ENCODE measurements around the gene ZBBX. TPM values are rescaled to one million over a fixed set of nuclear protein-coding genes. Genes with fewer than 3 reads are reported as not detected.

Gene ZBBX
- total RNA-seq, 1 donor from 2014 or later: not detected

DNA sequence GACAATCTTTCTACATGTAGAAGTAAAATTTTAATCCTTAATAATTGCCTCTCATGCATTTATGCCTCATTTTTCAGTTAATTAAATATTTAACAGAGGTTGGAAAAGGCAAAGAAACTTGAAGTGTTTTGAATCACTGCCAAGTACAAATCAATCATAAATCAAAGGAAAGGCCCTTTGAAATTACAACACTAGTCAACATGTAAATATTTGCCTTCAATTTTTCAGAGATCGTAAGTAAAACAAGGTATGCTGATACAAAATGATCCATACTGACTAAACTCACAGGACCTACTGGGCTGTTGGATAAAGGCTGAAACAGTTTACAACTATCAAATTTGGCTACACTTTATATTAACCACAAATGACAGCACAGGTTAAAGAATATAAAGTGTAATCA lies 33.9 kb downstream of the ZBBX start:
- no peak for ATAC-seq (ENCODE audit: low read depth)
- intact Hi-C loops (cut with micrococcal nuclease): no loop called here
- H3K27me3 Mint-ChIP-seq: no peaks in the 10 kb centered on the region
- TF ChIP-seq, protein P1, sequence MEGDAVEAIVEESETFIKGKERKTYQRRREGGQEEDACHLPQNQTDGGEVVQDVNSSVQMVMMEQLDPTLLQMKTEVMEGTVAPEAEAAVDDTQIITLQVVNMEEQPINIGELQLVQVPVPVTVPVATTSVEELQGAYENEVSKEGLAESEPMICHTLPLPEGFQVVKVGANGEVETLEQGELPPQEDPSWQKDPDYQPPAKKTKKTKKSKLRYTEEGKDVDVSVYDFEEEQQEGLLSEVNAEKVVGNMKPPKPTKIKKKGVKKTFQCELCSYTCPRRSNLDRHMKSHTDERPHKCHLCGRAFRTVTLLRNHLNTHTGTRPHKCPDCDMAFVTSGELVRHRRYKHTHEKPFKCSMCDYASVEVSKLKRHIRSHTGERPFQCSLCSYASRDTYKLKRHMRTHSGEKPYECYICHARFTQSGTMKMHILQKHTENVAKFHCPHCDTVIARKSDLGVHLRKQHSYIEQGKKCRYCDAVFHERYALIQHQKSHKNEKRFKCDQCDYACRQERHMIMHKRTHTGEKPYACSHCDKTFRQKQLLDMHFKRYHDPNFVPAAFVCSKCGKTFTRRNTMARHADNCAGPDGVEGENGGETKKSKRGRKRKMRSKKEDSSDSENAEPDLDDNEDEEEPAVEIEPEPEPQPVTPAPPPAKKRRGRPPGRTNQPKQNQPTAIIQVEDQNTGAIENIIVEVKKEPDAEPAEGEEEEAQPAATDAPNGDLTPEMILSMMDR (IDR thresholded peaks at IDR 0.05): no peak
- no peaks in the 10 kb centered on the region for H3K36me3 Mint-ChIP-seq (ENCODE audit: low read depth)
- DNase-seq: no peak
- H3K9me3 Mint-ChIP-seq: no peaks in the 10 kb centered on the region
- ChIA-PET CTCF (no interaction called here), POLR2A (no interaction called here)
- no peak overlapping the region for H3K4me3 Mint-ChIP-seq
- H3K27ac Mint-ChIP-seq: no peak overlapping the region
- H3K4me1 Mint-ChIP-seq: no peaks in the 10 kb centered on the region

DNA sequence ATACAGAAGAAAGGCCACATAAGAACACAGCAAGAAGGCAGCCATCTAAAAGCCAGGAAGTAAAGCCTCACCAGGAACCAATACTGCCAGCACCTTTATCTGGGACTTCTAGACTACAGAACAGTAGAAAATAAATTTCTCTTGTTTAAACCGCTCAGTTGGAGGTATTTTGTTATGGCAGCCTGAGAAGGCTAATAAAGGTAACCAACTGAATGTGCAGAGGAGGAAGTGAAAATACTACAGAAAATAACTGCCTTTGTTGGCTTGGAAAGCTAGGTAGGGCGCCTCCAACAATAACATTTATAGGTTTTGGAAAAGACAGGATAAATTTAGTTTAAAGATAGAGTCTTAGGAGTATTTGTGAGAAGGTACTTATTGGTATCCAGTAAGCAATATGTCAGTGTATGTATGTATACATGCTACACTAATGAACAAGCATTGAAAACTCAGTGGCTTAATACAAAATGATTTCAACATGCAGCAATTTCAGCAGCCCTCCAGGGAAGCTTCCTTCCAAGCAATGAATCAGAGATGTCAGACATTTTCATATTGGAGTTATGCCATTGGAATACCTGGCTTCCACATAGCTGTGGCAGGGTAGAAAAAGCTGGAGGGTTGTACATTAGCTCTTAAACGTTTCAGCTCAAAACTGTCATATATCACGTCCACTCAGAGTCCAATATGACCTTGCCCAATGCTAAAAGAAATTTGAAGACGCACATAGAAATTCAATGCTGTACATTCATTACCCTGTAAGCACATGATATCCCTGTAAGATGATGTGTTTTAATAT lies 48.9 kb downstream of the ZBBX start:
- TF ChIP-seq, protein P1 (IDR thresholded peaks at IDR 0.05): no peak
- ChIA-PET POLR2A (no interaction called here), CTCF (no interaction called here)
- Mint-ChIP-seq H3K4me3 (no peak overlapping the region), H3K36me3 (ENCODE audit: low read depth) (no peaks in the 10 kb centered on the region), H3K27ac (no peak overlapping the region), H3K4me1 (no peaks in the 10 kb centered on the region), H3K27me3 (no peaks in the 10 kb centered on the region), H3K9me3 (no peaks in the 10 kb centered on the region)
- DNase-seq (no peak), ATAC-seq (ENCODE audit: low read depth) (no peak)
- intact Hi-C loops (cut with micrococcal nuclease): no loop called here

DNA sequence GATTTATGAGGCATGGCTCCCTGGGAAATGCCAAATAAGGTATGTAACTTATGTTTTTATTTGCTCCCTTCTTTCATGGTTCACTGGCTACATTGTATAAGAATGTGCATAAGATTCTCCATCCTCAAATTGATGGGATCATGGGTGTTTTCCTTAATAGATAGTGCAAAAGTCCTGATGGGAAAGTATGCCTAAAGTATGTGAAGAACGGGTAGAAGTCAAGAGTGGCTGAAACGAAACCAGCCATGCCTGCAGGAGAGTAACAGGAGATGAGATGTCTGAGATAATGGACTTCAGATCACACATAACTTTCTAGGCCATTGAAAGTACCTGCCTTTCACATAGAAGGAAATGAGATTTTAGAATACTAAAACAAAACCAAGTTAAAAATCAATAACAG lies 56.5 kb downstream of the ZBBX start:
- DNase-seq: no peak
- Mint-ChIP-seq H3K4me1 (no peaks in the 10 kb centered on the region), H3K27ac (no peak overlapping the region), H3K4me3 (no peak overlapping the region), H3K9me3 (no peaks in the 10 kb centered on the region), H3K36me3 (ENCODE audit: low read depth) (no peaks in the 10 kb centered on the region), H3K27me3 (no peaks in the 10 kb centered on the region)
- intact Hi-C loops (cut with micrococcal nuclease): no loop called here
- ATAC-seq (ENCODE audit: low read depth): no peak
- POLR2A ChIA-PET: no interaction called here
- CTCF ChIA-PET: no interaction called here
- TF ChIP-seq, protein P1 (IDR thresholded peaks at IDR 0.05): no peak

DNA sequence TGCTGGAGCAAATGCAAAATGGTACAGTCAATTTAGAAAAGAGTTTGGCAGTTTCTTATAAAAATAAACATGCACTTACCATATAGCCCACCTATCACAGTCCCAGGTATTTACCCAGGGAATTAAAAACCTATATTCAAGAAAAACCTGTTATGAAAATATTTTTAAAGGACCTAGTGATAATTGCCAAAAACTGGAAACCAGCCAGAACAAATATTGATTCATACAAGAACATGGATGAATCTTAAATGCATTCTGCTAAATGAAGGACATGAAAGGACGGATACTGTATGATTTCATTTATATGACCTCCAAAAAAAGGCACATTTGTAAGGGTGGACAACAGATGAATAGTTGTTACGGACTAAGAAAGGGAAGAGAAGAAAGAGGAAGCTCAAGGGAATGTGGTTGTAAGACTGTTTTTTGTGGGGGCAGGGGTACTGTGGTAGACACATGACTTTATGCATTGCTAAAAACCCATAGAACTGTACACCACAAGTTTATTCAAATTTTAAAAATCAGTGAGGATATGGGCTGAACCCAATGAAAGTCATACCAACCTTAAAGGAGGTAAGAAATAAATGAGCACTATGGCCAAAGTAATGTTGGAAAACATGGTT lies 61.0 kb downstream of the ZBBX start:
- intact Hi-C loops (cut with micrococcal nuclease): no loop called here
- no peak overlapping the region for H3K27ac Mint-ChIP-seq
- H3K4me1 Mint-ChIP-seq: no peaks in the 10 kb centered on the region
- H3K4me3 Mint-ChIP-seq: no peak overlapping the region
- CTCF ChIA-PET: no interaction called here
- no peaks in the 10 kb centered on the region for H3K9me3 Mint-ChIP-seq
- no peak for DNase-seq
- H3K36me3 Mint-ChIP-seq (ENCODE audit: low read depth): no peaks in the 10 kb centered on the region
- ATAC-seq (ENCODE audit: low read depth): no peak
- POLR2A ChIA-PET: no interaction called here
- TF ChIP-seq, protein P1 (IDR thresholded peaks at IDR 0.05): no peak
- no peaks in the 10 kb centered on the region for H3K27me3 Mint-ChIP-seq

DNA sequence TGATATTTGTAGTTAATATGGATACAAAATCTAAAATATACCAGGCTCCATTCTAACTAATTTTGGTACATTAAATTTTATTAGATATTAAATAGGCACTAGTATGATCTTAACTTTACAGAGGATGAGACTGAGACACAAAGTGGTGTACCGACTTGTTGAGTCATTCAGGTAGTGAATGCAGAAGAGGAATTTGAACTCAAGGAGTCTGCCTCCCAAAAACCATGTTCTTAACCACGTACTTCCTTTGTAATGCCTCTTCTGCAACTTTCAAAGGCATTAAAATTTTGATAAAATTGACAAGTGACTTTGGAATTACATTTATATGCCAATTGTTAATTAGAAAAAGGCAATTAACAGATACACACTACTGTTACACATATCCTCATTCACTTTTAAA lies 61.8 kb downstream of the ZBBX start:
- H3K36me3 Mint-ChIP-seq (ENCODE audit: low read depth): no peaks in the 10 kb centered on the region
- no peaks in the 10 kb centered on the region for H3K4me1 Mint-ChIP-seq
- ChIA-PET POLR2A (no interaction called here), CTCF (no interaction called here)
- H3K27me3 Mint-ChIP-seq: no peaks in the 10 kb centered on the region
- ATAC-seq (ENCODE audit: low read depth): no peak
- TF ChIP-seq, protein P1 (IDR thresholded peaks at IDR 0.05): no peak
- DNase-seq: no peak
- intact Hi-C loops (cut with micrococcal nuclease): no loop called here
- H3K4me3 Mint-ChIP-seq: no peak overlapping the region
- H3K9me3 Mint-ChIP-seq: no peaks in the 10 kb centered on the region
- no peak overlapping the region for H3K27ac Mint-ChIP-seq
